ENCODE measurements around the gene ACADVL.
A peak's percentile ranks its signal among the peaks of the same experiment; 100 is the strongest.

ACADVL gene

DNA sequence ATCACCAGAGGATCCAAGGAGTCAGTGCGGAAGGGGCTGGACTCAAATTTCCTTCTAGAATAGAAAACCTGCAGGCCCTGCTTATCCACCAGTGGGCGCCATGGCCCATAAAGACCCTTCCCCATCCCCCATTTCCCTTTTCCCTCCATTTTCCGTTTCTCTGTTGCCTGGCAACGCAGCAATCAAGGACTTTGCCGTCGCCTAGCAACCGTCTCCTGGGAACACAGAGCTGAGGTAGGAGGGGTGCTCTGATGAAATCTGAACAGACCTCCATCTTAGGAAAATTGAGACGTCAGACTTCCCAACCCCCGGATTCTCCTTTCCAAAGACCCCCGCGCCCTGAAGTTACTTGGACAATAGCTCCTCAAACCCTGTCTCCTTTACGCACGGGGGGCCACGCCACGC, 5.8 kb upstream of the ACADVL start:
- Histone ChIP-seq H3K36me3 (ENCODE audit: control insufficient read depth, low read depth, low read length) (no peaks in the 10 kb centered on the region), H3K27ac (ENCODE audit: low read length) (peak overlapping the region; percentile 94), H3K9me3 (ENCODE audit: control insufficient read depth, low read depth, low read length) (no peaks in the 10 kb centered on the region), H3K27me3 (ENCODE audit: control insufficient read depth, insufficient read depth, low read length) (no peaks in the 10 kb centered on the region), H3K4me3 (ENCODE audit: low read length) (peak overlapping the region; percentile 89), H3K4me1 (ENCODE audit: control insufficient read depth, low read depth, low read length) (peaks cover 52% of the 10 kb centered on the region), H3K9ac (ENCODE audit: low read length) (peak overlapping the region; percentile 72)

- peak overlapping the region; percentile 86 for H3K9ac ChIP-seq (ENCODE audit: low read length)
- H3K4me3 ChIP-seq (ENCODE audit: low read length): peak overlapping the region; percentile 89
- H3K4me1 ChIP-seq (ENCODE audit: control insufficient read depth, low read depth, low read length): peaks cover 58% of the 10 kb centered on the region
- H3K27me3 ChIP-seq (ENCODE audit: control insufficient read depth, insufficient read depth, low read length): no peaks in the 10 kb centered on the region
- no peaks in the 10 kb centered on the region for H3K9me3 ChIP-seq (ENCODE audit: control insufficient read depth, low read depth, low read length)
- no peaks in the 10 kb centered on the region for H3K36me3 ChIP-seq (ENCODE audit: control insufficient read depth, low read depth, low read length)
- H3K27ac ChIP-seq (ENCODE audit: low read length): peak overlapping the region; percentile 96
Measured at GRCh38 chr17:7214300-7215135, 5.2 kb upstream of the ACADVL start.

- Histone ChIP-seq H3K27ac (ENCODE audit: low read length) (peak overlapping the region; percentile 80), H3K9ac (ENCODE audit: low read length) (peak overlapping the region; percentile 36), H3K27me3 (ENCODE audit: control insufficient read depth, insufficient read depth, low read length) (no peaks in the 10 kb centered on the region), H3K4me1 (ENCODE audit: control insufficient read depth, low read depth, low read length) (peaks cover 58% of the 10 kb centered on the region), H3K4me3 (ENCODE audit: low read length) (peak overlapping the region; percentile 89), H3K9me3 (ENCODE audit: control insufficient read depth, low read depth, low read length) (no peaks in the 10 kb centered on the region), H3K36me3 (ENCODE audit: control insufficient read depth, low read depth, low read length) (no peaks in the 10 kb centered on the region)
Measured at GRCh38 chr17:7215136-7215638, 4.6 kb upstream of the ACADVL start.

- Histone ChIP-seq H3K4me1 (ENCODE audit: control insufficient read depth, low read depth, low read length) (peaks cover 60% of the 10 kb centered on the region), H3K27me3 (ENCODE audit: control insufficient read depth, insufficient read depth, low read length) (no peaks in the 10 kb centered on the region), H3K9ac (ENCODE audit: low read length) (peak overlapping the region; percentile 36), H3K4me3 (ENCODE audit: low read length) (peak overlapping the region; percentile 89), H3K36me3 (ENCODE audit: control insufficient read depth, low read depth, low read length) (no peaks in the 10 kb centered on the region), H3K9me3 (ENCODE audit: control insufficient read depth, low read depth, low read length) (no peaks in the 10 kb centered on the region), H3K27ac (ENCODE audit: low read length) (peak overlapping the region; percentile 80)
Measured at GRCh38 chr17:7215652-7216180, 4.0 kb upstream of the ACADVL start.

GRCh38 chr17:7216242-7217112, 3.3 kb upstream of the ACADVL start:
- Histone ChIP-seq H3K36me3 (ENCODE audit: control insufficient read depth, low read depth, low read length) (no peaks in the 10 kb centered on the region), H3K9me3 (ENCODE audit: control insufficient read depth, low read depth, low read length) (no peaks in the 10 kb centered on the region), H3K9ac (ENCODE audit: low read length) (peak overlapping the region; percentile 28), H3K27ac (ENCODE audit: low read length) (no peak overlapping the region), H3K4me3 (ENCODE audit: low read length) (peak overlapping the region; percentile 62), H3K4me1 (ENCODE audit: control insufficient read depth, low read depth, low read length) (peaks cover 56% of the 10 kb centered on the region), H3K27me3 (ENCODE audit: control insufficient read depth, insufficient read depth, low read length) (no peaks in the 10 kb centered on the region)

GRCh38 chr17:7217113-7217987, 2.4 kb upstream of the ACADVL start:
- Histone ChIP-seq H3K36me3 (ENCODE audit: control insufficient read depth, low read depth, low read length) (peaks cover 3% of the 10 kb centered on the region), H3K9ac (ENCODE audit: low read length) (peak overlapping the region; percentile 28), H3K9me3 (ENCODE audit: control insufficient read depth, low read depth, low read length) (no peaks in the 10 kb centered on the region), H3K27ac (ENCODE audit: low read length) (peak overlapping the region; percentile 45), H3K4me3 (ENCODE audit: low read length) (peak overlapping the region; percentile 62), H3K4me1 (ENCODE audit: control insufficient read depth, low read depth, low read length) (peaks cover 50% of the 10 kb centered on the region), H3K27me3 (ENCODE audit: control insufficient read depth, insufficient read depth, low read length) (no peaks in the 10 kb centered on the region)

DNA sequence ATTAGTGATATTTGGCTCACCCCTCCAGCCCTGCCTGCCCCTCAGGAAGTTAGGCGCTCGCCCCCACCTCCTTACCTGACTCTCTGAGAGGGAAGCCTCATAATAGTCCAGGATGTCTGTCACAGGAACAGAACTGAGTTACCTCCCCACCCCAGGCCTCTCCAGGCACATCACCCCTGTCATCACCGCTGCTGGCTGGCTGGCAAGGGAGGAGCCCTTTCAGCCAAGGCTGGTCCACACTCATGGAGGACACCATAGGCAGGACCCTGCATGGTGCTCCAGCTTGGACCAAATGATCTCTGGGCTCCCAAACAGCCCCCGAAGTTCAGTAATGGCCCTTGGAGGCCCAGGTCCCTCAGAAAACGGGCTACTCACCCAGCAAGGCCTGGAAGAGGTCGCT, 1.6 kb upstream of the ACADVL start:
- H3K9me3 ChIP-seq (ENCODE audit: control insufficient read depth, low read depth, low read length): no peaks in the 10 kb centered on the region
- no peak overlapping the region for H3K4me3 ChIP-seq (ENCODE audit: low read length)
- H3K9ac ChIP-seq (ENCODE audit: low read length): no peak overlapping the region
- peaks cover 48% of the 10 kb centered on the region for H3K4me1 ChIP-seq (ENCODE audit: control insufficient read depth, low read depth, low read length)
- no peaks in the 10 kb centered on the region for H3K27me3 ChIP-seq (ENCODE audit: control insufficient read depth, insufficient read depth, low read length)
- no peak overlapping the region for H3K27ac ChIP-seq (ENCODE audit: low read length)
- H3K36me3 ChIP-seq (ENCODE audit: control insufficient read depth, low read depth, low read length): peaks cover 11% of the 10 kb centered on the region

DNA sequence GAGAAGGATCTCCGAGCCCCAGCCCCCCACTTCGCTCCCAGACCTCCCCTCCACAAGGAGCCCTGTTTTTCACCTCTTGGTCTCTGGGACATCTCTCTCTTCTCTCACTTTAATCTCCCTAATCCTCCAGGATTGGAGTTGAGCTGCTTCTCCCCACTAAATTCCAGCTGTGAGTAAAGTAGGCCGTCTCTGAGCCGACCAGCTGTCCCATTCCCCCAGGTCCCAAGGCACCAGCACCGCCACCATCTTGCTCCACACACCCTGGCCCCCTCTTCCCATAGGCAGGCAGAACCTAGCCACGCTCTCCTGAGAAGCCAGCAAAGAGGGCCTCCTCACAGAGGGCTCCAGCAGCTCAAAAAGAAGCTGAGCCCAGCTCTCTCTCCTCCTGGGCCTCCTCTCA, 980 bp upstream of the ACADVL start:
- H3K27ac ChIP-seq (ENCODE audit: low read length): no peak overlapping the region
- no peak overlapping the region for H3K9ac ChIP-seq (ENCODE audit: low read length)

GRCh38 chr17:7219229-7219811, 418 bp upstream of the ACADVL start:
- Histone ChIP-seq H3K36me3 (ENCODE audit: control insufficient read depth, low read depth, low read length) (peaks cover 22% of the 10 kb centered on the region), H3K9ac (ENCODE audit: low read length) (peak overlapping the region; percentile 78), H3K4me3 (ENCODE audit: low read length) (peak overlapping the region; percentile 92), H3K4me1 (ENCODE audit: control insufficient read depth, low read depth, low read length) (peaks cover 42% of the 10 kb centered on the region), H3K27me3 (ENCODE audit: control insufficient read depth, insufficient read depth, low read length) (no peaks in the 10 kb centered on the region), H3K27ac (ENCODE audit: low read length) (no peak overlapping the region), H3K9me3 (ENCODE audit: control insufficient read depth, low read depth, low read length) (no peaks in the 10 kb centered on the region)

More for the DNA sequence above, 980 bp upstream of the ACADVL start:
- Histone ChIP-seq H3K27me3 (ENCODE audit: control insufficient read depth, insufficient read depth, low read length) (no peaks in the 10 kb centered on the region), H3K36me3 (ENCODE audit: control insufficient read depth, low read depth, low read length) (peaks cover 17% of the 10 kb centered on the region), H3K4me1 (ENCODE audit: control insufficient read depth, low read depth, low read length) (peaks cover 42% of the 10 kb centered on the region), H3K4me3 (ENCODE audit: low read length) (no peak overlapping the region), H3K9me3 (ENCODE audit: control insufficient read depth, low read depth, low read length) (no peaks in the 10 kb centered on the region)

DNA sequence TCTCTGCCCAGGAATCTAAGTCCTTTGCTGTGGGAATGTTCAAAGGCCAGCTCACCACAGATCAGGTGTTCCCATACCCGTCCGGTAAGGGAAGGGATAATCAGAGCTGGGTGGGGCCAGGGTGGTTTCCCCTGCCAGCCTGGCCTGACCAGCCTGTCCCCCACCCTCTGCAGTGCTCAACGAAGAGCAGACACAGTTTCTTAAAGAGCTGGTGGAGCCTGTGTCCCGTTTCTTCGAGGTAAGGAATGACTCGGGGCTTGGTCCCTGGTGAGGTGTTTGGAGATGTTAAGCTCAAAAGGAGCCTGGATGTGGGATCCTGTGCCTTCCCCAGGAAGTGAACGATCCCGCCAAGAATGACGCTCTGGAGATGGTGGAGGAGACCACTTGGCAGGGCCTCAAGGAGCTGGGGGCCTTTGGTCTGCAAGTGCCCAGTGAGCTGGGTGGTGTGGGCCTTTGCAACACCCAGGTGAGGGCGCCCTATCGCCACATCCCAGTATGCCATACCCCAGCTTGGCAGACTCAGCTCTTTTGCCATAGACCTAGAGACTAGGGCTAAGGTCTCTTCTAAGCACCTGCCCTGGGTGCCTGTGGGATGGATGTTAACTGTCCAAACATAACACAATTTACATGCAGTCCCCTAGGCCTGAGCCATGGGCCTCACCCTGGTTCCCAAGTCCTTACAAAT, 997 bp downstream of the ACADVL start:
- H3K9ac ChIP-seq (ENCODE audit: low read length): peak overlapping the region; percentile 78
- peaks cover 35% of the 10 kb centered on the region for H3K36me3 ChIP-seq (ENCODE audit: control insufficient read depth, low read depth, low read length)
- H3K27me3 ChIP-seq (ENCODE audit: control insufficient read depth, insufficient read depth, low read length): no peaks in the 10 kb centered on the region
- H3K4me1 ChIP-seq (ENCODE audit: control insufficient read depth, low read depth, low read length): peaks cover 33% of the 10 kb centered on the region
- peak overlapping the region; percentile 92 for H3K4me3 ChIP-seq (ENCODE audit: low read length)
- peak overlapping the region; percentile 63 for H3K27ac ChIP-seq (ENCODE audit: low read length)
- H3K9me3 ChIP-seq (ENCODE audit: control insufficient read depth, low read depth, low read length): no peaks in the 10 kb centered on the region

Measured in iPS-18a (cell line).